HG03097 (cell line): ENCODE data around the gene HUS1.
"Not testable (repeated sequence)": the region's sequence is repeated elsewhere in the genome, so short reads cannot be mapped to it uniquely, and the experiment has no call there.

ENCODE experiments used
- ATAC-seq: cut with Tn5 transposase; IDR thresholded peaks from one replicate; pipeline ENCODE4 v1.9.1; 2021; ENCODE audit not compliant: unreplicated experiment, low FRiP score

HUS1 gene

GRCh38 chr7:47979145-47979831, at the start of gene HUS1:
TSS of gene HUS1 (minus strand) at chr7:47979615. CDS start at chr7:47979519, 96 bp downstream.
- peak; percentile 99 for ATAC-seq

- no peak for ATAC-seq
Observed at GRCh38 chr7:48028938-48029337, 49.5 kb upstream of the HUS1 start, which contains the start of gene SUN3. TSS of gene SUN3 (minus strand) at chr7:48029107. CDS start at chr7:48028938, 169 bp downstream.

GRCh38 chr7:48025624-48026023, 46.2 kb upstream of the HUS1 start:
- ATAC-seq: no peak

GRCh38 chr7:48017674-48018073, 38.3 kb upstream of the HUS1 start:
- ATAC-seq: no peak

- no peak for ATAC-seq
Observed at GRCh38 chr7:48016641-48017040, 37.2 kb upstream of the HUS1 start.

- ATAC-seq: no peak
Observed at GRCh38 chr7:48011951-48012350, 32.5 kb upstream of the HUS1 start.

- no peak for ATAC-seq
Observed at GRCh38 chr7:48011323-48011722, 31.9 kb upstream of the HUS1 start.

- ATAC-seq: no peak
Observed at GRCh38 chr7:48009954-48010353, 30.5 kb upstream of the HUS1 start.

GRCh38 chr7:48009257-48009656, 29.8 kb upstream of the HUS1 start:
- ATAC-seq: no peak

- no peak for ATAC-seq
Observed at GRCh38 chr7:48006866-48007265, 27.5 kb upstream of the HUS1 start.

GRCh38 chr7:48004638-48005037, 25.2 kb upstream of the HUS1 start:
- ATAC-seq: no peak

- no peak for ATAC-seq
Observed at GRCh38 chr7:48004032-48004431, 24.6 kb upstream of the HUS1 start.

- not testable (repeated sequence) for ATAC-seq
Observed at GRCh38 chr7:48000164-48000563, 20.7 kb upstream of the HUS1 start.

- no peak for ATAC-seq
Observed at GRCh38 chr7:47999413-47999812, 20.0 kb upstream of the HUS1 start.

- ATAC-seq: no peak
Observed at GRCh38 chr7:47992446-47992845, 13.0 kb upstream of the HUS1 start.

- ATAC-seq: peak; percentile 99
Observed at GRCh38 chr7:47991741-47992311, 12.4 kb upstream of the HUS1 start.

GRCh38 chr7:47991270-47991669, 11.9 kb upstream of the HUS1 start:
- no peak for ATAC-seq

- ATAC-seq: no peak
Observed at GRCh38 chr7:47990592-47990991, 11.2 kb upstream of the HUS1 start.

- ATAC-seq: not testable (repeated sequence)
Observed at GRCh38 chr7:47989607-47990400, 10.4 kb upstream of the HUS1 start.

GRCh38 chr7:47988496-47989386, 9.3 kb upstream of the HUS1 start:
- no peak for ATAC-seq

- no peak for ATAC-seq
Observed at GRCh38 chr7:47982610-47983009, 3.2 kb upstream of the HUS1 start.
